MCF 10A (cell line): ENCODE results near the gene CNPY4. TPM values are rescaled to one million over a fixed set of nuclear protein-coding genes. Genes with fewer than 3 reads are reported as not detected.

Experiments
- BruUV-seq: library from RNA; stranded (reverse); fragments of 400-500 nt; replicated peaks from 2 replicates; lab custom pipeline; 2021; lab: Mats Ljungman, UMichigan
- CTCF ChIA-PET: fragments of 300-600 bp; sonication (Branson Sonifier 250); formaldehyde crosslinking; extraction: SDS; loops from one replicate; lab custom pipeline; 2021; ENCODE audit warnings: antibody characterized with exemption, inconsistent platforms; lab: Yijun Ruan, JAX
- POLR2A ChIA-PET: fragments of 300-600, 350-650 bp; sonication (Branson Sonifier 250); formaldehyde crosslinking; extraction: SDS; loops from one replicate; lab custom pipeline; 2020; ENCODE audit warnings: antibody characterized with exemption, inconsistent platforms; lab: Yijun Ruan, JAX
- DNase-seq: peaks from one replicate; pipeline ENCODE4 v3.0.0-alpha.2; 2018; ENCODE audit not compliant: unreplicated experiment
- H3K27ac Mint-ChIP-seq: one replicate; pipeline ENCODE4 v1.8.0; 2022; ENCODE audit warnings: mild to moderate bottlenecking, low read depth, mixed read lengths; ENCODE audit not compliant: unreplicated experiment
- H3K27me3 Mint-ChIP-seq: one replicate; pipeline ENCODE4 v1.8.0; 2022; ENCODE audit warnings: mixed read lengths; ENCODE audit not compliant: insufficient read depth, unreplicated experiment
- H3K36me3 Mint-ChIP-seq: one replicate; pipeline ENCODE4 v1.8.0; 2022; ENCODE audit warnings: mild to moderate bottlenecking, moderate library complexity, mixed read lengths; ENCODE audit not compliant: insufficient read depth, unreplicated experiment
- H3K4me1 Mint-ChIP-seq: one replicate; pipeline ENCODE4 v1.8.0; 2022; ENCODE audit warnings: mixed read lengths; ENCODE audit not compliant: insufficient read depth, unreplicated experiment
- H3K4me3 Mint-ChIP-seq: one replicate; pipeline ENCODE4 v1.8.0; 2022; ENCODE audit warnings: mild to moderate bottlenecking, moderate library complexity, mixed read lengths; ENCODE audit not compliant: unreplicated experiment
- H3K9me3 Mint-ChIP-seq: one replicate; pipeline ENCODE4 v1.8.0; 2022; ENCODE audit warnings: mixed read lengths; ENCODE audit not compliant: unreplicated experiment
- intact Hi-C: fragments of 100-400 bp; cut with micrococcal nuclease; formaldehyde crosslinking; loops from 2 replicates; pipeline ENCODE4 v1.14.1; 2022
- total RNA-seq: library from RNA; stranded (reverse); gene quantifications from 2 replicates; pipeline ENCODE4 v1.2.3, GENCODE V29; 2022
- TF ChIP-seq, protein P1 (sequence below): fragments of 200-600 bp; IDR thresholded peaks from one replicate; pipeline ENCODE4 v1.8.0; 2022; ENCODE audit warnings: antibody characterized with exemption, mild to moderate bottlenecking; ENCODE audit not compliant: unreplicated experiment

The CNPY4 gene
- total RNA-seq, 1 experiment from 2014 or later = 2.9 TPM

DNA sequence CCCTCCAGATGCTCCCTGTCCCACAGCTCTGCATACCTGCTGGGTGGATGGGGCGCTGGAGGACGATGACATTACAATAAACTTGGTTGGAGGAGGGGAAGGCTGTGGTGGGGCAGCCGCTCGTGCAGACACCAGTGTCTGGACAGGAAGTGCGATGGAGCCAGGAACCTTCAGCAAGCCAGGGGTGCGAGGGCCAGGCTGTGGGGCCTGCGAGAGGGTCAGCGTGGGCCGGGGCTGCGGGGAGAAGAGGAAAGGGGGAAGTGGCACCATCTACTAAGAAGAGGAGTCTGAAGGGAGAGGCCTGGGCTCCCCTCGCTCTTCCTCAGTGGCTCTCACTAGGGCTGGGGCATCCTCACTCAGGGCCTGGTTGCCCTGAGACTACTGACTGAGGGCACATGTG lies 11.5 kb upstream of the CNPY4 start:
- H3K4me1 Mint-ChIP-seq = peaks cover 4% of the 10 kb centered on the region

DNA sequence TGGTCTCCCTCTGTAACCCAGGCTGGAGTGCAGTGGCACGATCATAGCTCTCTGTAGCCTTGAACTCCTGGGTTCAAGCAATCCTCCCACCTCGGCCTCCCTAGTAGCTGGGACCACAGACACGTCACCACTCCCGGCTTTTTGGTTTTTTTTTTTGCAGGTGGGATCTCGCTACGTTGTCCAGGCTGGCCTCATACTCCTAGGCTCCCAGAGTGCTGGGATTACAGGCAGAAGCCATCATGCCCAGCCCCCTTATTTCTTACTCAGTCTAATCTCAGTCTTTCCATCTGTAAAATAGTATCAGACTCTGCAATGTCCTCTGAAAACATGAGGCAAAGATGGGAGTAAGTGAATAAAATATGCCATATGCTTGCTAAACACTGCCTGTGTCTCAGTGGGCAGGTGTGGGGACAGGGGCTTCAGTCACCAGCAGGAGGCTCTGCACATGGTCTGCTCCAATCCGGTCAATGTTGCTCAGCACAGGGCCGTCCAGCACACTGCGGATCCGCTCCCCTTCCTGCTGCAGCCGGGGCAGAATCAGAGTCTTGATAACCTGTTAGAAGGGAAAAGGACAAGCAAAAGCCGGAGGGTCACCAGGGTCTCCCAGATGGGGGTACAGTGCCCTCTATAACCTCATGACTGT lies 9.8 kb upstream of the CNPY4 start:
- no peaks in the 10 kb centered on the region for H3K4me1 Mint-ChIP-seq
- peaks cover 55% of the 10 kb centered on the region for H3K36me3 Mint-ChIP-seq
- no peaks in the 10 kb centered on the region for H3K27me3 Mint-ChIP-seq
- ChIA-PET CTCF (interaction anchor here (0.6 kb wide), 1 partner anchor 107 kb away, joined by 3 read pairs; no protein-coding TSS in a partner anchor), POLR2A (no interaction called here)
- no peaks in the 10 kb centered on the region for H3K9me3 Mint-ChIP-seq
- H3K27ac Mint-ChIP-seq = no peak overlapping the region
- no peak overlapping the region for H3K4me3 Mint-ChIP-seq
- no TSS peak for BruUV-seq
- intact Hi-C loops = no loop called here
- no peak for DNase-seq
- TF ChIP-seq, protein P1, sequence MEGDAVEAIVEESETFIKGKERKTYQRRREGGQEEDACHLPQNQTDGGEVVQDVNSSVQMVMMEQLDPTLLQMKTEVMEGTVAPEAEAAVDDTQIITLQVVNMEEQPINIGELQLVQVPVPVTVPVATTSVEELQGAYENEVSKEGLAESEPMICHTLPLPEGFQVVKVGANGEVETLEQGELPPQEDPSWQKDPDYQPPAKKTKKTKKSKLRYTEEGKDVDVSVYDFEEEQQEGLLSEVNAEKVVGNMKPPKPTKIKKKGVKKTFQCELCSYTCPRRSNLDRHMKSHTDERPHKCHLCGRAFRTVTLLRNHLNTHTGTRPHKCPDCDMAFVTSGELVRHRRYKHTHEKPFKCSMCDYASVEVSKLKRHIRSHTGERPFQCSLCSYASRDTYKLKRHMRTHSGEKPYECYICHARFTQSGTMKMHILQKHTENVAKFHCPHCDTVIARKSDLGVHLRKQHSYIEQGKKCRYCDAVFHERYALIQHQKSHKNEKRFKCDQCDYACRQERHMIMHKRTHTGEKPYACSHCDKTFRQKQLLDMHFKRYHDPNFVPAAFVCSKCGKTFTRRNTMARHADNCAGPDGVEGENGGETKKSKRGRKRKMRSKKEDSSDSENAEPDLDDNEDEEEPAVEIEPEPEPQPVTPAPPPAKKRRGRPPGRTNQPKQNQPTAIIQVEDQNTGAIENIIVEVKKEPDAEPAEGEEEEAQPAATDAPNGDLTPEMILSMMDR = no peak

More for the DNA sequence above, 11.5 kb upstream of the CNPY4 start:
- Mint-ChIP-seq H3K27me3 (no peaks in the 10 kb centered on the region), H3K27ac (no peak overlapping the region), H3K4me3 (no peak overlapping the region), H3K9me3 (no peaks in the 10 kb centered on the region), H3K36me3 (peaks cover 59% of the 10 kb centered on the region)
- CTCF ChIA-PET = interaction anchor here (0.6 kb wide), 1 partner anchor 34 kb away, joined by 4 read pairs; no protein-coding TSS in a partner anchor
- no TSS peak for BruUV-seq
- DNase-seq = no peak
- TF ChIP-seq, protein P1 = no peak
- POLR2A ChIA-PET = no interaction called here
- intact Hi-C loops = no loop called here

DNA sequence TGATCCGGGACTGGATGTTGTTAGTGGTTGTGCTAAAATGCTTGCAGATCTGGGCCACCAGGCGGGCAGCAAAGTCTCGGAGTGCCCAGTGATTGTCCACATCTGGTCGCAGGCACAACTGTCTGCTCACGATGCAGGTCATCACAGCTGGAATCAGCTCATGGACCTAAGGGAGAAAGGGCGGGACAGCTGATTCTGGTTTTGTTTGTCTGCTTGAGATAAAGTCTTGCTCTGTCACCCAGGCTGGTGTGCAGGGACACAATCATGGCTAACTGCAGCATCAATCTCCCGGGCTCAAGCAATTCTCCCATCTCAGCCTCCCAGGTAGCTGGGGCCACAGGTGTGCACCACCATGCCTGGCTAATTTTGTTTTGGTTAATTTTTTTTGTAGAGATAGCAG lies 8.3 kb upstream of the CNPY4 start:
- POLR2A ChIA-PET = interaction anchor here (8.0 kb wide), 1 partner anchor 8 kb away, joined by 45 read pairs; the partner anchor contains the start of genes AP4M1 and MCM7
- BruUV-seq = no TSS peak
- intact Hi-C loops = no loop called here
- no peaks in the 10 kb centered on the region for H3K9me3 Mint-ChIP-seq
- H3K4me3 Mint-ChIP-seq = no peak overlapping the region
- CTCF ChIA-PET = interaction anchor here (0.7 kb wide), 1 partner anchor 191 kb away, joined by 4 read pairs; no protein-coding TSS in a partner anchor
- H3K36me3 Mint-ChIP-seq = peaks cover 61% of the 10 kb centered on the region
- H3K27me3 Mint-ChIP-seq = no peaks in the 10 kb centered on the region
- H3K4me1 Mint-ChIP-seq = no peaks in the 10 kb centered on the region
- TF ChIP-seq, protein P1 = no peak
- H3K27ac Mint-ChIP-seq = no peak overlapping the region
- DNase-seq = no peak

DNA sequence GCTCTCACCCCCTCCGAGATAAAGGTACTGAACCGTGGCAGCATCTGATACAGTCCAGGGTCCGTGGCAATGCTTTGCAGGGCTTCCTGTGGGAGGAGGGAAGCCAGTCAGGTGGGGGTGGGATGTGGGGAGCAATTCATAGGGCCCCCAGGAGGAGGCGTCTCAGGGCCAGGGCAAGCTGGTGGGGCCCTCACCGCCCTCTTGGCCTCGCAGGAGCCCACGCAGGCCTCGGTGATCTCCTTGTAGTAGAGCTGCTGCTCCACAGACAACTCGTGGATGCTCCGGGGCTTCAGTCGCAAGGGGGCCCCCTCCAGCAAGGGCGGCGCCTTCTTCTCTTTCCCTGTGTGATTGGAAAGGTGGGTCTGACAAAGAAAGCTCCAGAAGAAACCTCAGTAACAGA lies 7.5 kb upstream of the CNPY4 start:
- Mint-ChIP-seq H3K4me1 (no peaks in the 10 kb centered on the region), H3K36me3 (peaks cover 58% of the 10 kb centered on the region), H3K27ac (no peak overlapping the region), H3K9me3 (no peaks in the 10 kb centered on the region), H3K4me3 (no peak overlapping the region), H3K27me3 (no peaks in the 10 kb centered on the region)
- TF ChIP-seq, protein P1 = no peak
- DNase-seq = no peak
- intact Hi-C loops = no loop called here
- no TSS peak for BruUV-seq
- CTCF ChIA-PET = no interaction called here
- POLR2A ChIA-PET = interaction anchor here (8.0 kb wide), 1 partner anchor 9 kb away, joined by 45 read pairs; the partner anchor contains the start of genes AP4M1 and MCM7
